ENCODE data around the gene ERC2.
"Not testable (repeated sequence)": the region's sequence is repeated elsewhere in the genome, so short reads cannot be mapped to it uniquely, and the experiment has no call there.

Gene ERC2

GRCh38 chr3:56297281-56297840 lies 170.9 kb downstream of the ERC2 start:
- Histone ChIP-seq H3K36me3 (ENCODE audit: insufficient read depth, low read length) (no peaks in the 10 kb centered on the region), H3K9ac (ENCODE audit: low read depth, low read length) (no peak overlapping the region), H3K4me1 (ENCODE audit: insufficient read depth, low read length) (peaks cover 2% of the 10 kb centered on the region; the same call in 1 of the 2 replicates), H3K9me3 (ENCODE audit: control insufficient read depth, insufficient read depth, low read length) (no peaks in the 10 kb centered on the region)

GRCh38 chr3:56296361-56296760 lies 171.9 kb downstream of the ERC2 start:
- Histone ChIP-seq H3K9me3 (ENCODE audit: control insufficient read depth, insufficient read depth, low read length) (no peaks in the 10 kb centered on the region), H3K9ac (ENCODE audit: low read depth, low read length) (no peak overlapping the region), H3K36me3 (ENCODE audit: insufficient read depth, low read length) (no peaks in the 10 kb centered on the region), H3K4me1 (ENCODE audit: insufficient read depth, low read length) (peaks cover 9% of the 10 kb centered on the region)

DNA sequence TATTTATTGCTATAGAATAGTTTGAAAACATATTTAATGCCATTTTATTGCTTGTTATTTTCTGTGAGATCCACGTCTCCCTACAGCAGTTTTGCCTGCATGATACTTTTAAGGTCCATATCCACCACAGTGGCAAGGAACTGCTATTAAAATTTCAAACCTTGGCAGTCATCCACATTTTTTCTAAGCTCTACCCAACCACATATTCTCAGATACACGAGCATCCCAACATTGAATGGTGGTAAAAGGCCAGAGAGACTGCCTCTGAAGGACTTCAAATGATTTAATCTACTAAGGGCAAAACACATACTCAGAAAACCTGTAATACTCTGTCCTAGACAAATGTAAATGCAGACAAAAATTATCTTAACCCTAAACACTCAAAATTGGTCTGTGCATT lies 173.1 kb downstream of the ERC2 start:
- Histone ChIP-seq H3K36me3 (ENCODE audit: insufficient read depth, low read length) (no peaks in the 10 kb centered on the region), H3K4me1 (ENCODE audit: insufficient read depth, low read length) (peaks cover 15% of the 10 kb centered on the region), H3K9me3 (ENCODE audit: control insufficient read depth, insufficient read depth, low read length) (no peaks in the 10 kb centered on the region), H3K9ac (ENCODE audit: low read depth, low read length) (no peak overlapping the region)

- Histone ChIP-seq H3K4me1 (ENCODE audit: insufficient read depth, low read length) (peaks cover 15% of the 10 kb centered on the region), H3K36me3 (ENCODE audit: insufficient read depth, low read length) (no peaks in the 10 kb centered on the region), H3K9me3 (ENCODE audit: control insufficient read depth, insufficient read depth, low read length) (no peaks in the 10 kb centered on the region), H3K9ac (ENCODE audit: low read depth, low read length) (no peak overlapping the region)
Measured at GRCh38 chr3:56294286-56294685, 174.0 kb downstream of the ERC2 start.

GRCh38 chr3:56291953-56292352 lies 176.3 kb downstream of the ERC2 start:
- no peaks in the 10 kb centered on the region for H3K36me3 ChIP-seq (ENCODE audit: insufficient read depth, low read length)
- H3K9ac ChIP-seq (ENCODE audit: low read depth, low read length), result no peak overlapping the region
- peaks cover 37% of the 10 kb centered on the region for H3K4me1 ChIP-seq (ENCODE audit: insufficient read depth, low read length)
- H3K9me3 ChIP-seq (ENCODE audit: control insufficient read depth, insufficient read depth, low read length), result no peaks in the 10 kb centered on the region

DNA sequence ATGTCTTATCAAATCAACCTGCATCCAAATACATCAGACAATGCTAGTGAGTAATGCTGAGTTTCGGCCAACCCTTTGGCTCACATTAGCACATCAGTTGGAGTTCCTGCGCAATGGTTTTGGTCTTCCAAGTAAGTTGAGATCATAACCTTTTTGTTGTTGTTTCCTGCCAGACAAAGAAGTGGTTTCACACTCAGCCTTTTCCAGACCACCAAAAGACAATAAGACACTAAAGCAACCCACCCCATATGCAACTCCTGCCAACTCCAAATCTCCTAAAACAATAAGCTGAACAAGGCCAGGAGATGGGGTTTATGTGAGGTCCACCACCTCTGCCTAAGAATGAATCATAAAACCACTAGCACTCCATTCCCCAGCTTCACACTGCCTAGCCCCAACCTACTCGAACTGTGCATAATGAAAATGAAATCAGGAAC lies 177.0 kb downstream of the ERC2 start:
- Histone ChIP-seq H3K4me1 (ENCODE audit: insufficient read depth, low read length) (peaks cover 44% of the 10 kb centered on the region), H3K36me3 (ENCODE audit: insufficient read depth, low read length) (no peaks in the 10 kb centered on the region), H3K9ac (ENCODE audit: low read depth, low read length) (no peak overlapping the region)

GRCh38 chr3:56290374-56290773 lies 177.9 kb downstream of the ERC2 start:
- H3K36me3 ChIP-seq (ENCODE audit: insufficient read depth, low read length), result no peaks in the 10 kb centered on the region

More for the DNA sequence above, 177.0 kb downstream of the ERC2 start:
- H3K9me3 ChIP-seq (ENCODE audit: control insufficient read depth, insufficient read depth, low read length), result no peaks in the 10 kb centered on the region

DNA sequence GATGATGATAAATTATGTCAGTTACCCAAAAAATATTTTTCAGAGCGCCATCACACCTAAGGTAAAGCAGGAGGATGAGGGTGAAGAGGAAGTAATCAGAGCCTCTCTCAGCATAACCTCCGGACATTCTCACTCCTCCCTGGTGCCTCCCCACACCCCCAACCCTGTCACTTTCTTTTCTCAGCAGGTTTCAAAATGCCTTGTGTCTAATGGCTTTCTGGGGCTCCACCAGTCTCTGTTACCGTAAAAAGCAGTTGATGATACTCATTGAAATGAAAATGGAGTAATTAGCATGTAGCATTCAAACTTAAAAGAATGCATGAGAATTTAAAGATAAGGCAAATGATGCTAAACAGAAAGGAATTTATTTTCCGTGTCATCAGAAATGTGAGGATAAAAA lies 180.0 kb downstream of the ERC2 start:
- Histone ChIP-seq H3K36me3 (ENCODE audit: insufficient read depth, low read length) (no peaks in the 10 kb centered on the region), H3K9ac (ENCODE audit: low read depth, low read length) (no peak overlapping the region), H3K9me3 (ENCODE audit: control insufficient read depth, insufficient read depth, low read length) (no peaks in the 10 kb centered on the region), H3K4me1 (ENCODE audit: insufficient read depth, low read length) (peaks cover 65% of the 10 kb centered on the region)

More at GRCh38 chr3:56290374-56290773, 177.9 kb downstream of the ERC2 start:
- no peaks in the 10 kb centered on the region for H3K9me3 ChIP-seq (ENCODE audit: control insufficient read depth, insufficient read depth, low read length)
- H3K9ac ChIP-seq (ENCODE audit: low read depth, low read length), result no peak overlapping the region
- H3K4me1 ChIP-seq (ENCODE audit: insufficient read depth, low read length), result peaks cover 50% of the 10 kb centered on the region

DNA sequence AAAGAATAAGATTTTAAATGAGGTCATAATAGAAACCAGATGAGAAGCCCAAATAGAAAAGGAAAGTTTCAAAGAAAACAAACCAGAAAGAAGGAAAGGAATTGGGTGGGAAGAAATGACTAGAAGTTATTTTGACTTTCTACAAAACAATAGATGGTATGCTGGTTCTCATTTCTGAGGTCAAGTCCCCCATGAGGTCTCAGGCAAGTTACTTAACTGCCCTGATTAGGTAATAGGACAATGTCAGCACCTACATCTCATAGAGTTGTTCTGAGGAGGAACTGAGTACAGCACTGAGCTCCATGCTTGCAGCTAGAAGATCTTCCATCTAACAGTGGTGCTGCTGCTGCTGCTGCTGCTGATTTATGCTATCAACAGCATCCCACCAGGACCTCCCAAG lies 185.9 kb downstream of the ERC2 start:
- H3K9ac ChIP-seq (ENCODE audit: low read depth, low read length), result no peak overlapping the region
- peaks cover 8% of the 10 kb centered on the region; the same call in 1 of the 2 replicates for H3K9me3 ChIP-seq (ENCODE audit: control insufficient read depth, insufficient read depth, low read length)
- peaks cover 33% of the 10 kb centered on the region for H3K4me1 ChIP-seq (ENCODE audit: insufficient read depth, low read length)
- H3K36me3 ChIP-seq (ENCODE audit: insufficient read depth, low read length), result no peaks in the 10 kb centered on the region

DNA sequence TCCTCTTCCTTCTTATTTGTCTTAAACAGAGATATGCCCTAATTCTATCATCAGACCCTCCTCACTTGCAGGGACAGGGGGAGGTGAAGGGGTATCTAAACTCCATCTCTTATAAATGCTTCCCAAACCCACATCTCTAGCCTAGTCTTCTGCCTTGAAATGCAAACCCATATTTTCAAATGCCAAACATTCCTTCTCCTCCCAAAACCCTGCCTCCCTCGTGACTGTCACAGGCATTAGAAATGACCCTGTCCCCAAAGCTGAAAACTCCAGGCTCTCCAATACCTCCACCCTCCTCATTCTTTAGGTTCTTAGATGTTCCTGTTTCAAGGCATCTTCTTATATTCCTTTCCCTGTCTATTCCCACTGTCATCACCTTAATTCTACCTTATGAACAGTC lies 191.0 kb downstream of the ERC2 start:
- no peaks in the 10 kb centered on the region for H3K36me3 ChIP-seq (ENCODE audit: insufficient read depth, low read length)
- H3K4me1 ChIP-seq (ENCODE audit: insufficient read depth, low read length), result peaks cover 2% of the 10 kb centered on the region; the same call in 1 of the 2 replicates
- peaks cover 8% of the 10 kb centered on the region; the same call in 1 of the 2 replicates for H3K9me3 ChIP-seq (ENCODE audit: control insufficient read depth, insufficient read depth, low read length)
- H3K9ac ChIP-seq (ENCODE audit: low read depth, low read length), result no peak overlapping the region

GRCh38 chr3:56275120-56275519 lies 193.1 kb downstream of the ERC2 start:
- Histone ChIP-seq H3K36me3 (ENCODE audit: insufficient read depth, low read length) (no peaks in the 10 kb centered on the region), H3K9me3 (ENCODE audit: control insufficient read depth, insufficient read depth, low read length) (peaks cover 5% of the 10 kb centered on the region; the same call in 1 of the 2 replicates), H3K4me1 (ENCODE audit: insufficient read depth, low read length) (peaks cover 2% of the 10 kb centered on the region; the same call in 1 of the 2 replicates), H3K9ac (ENCODE audit: low read depth, low read length) (no peak overlapping the region)

GRCh38 chr3:56269755-56270535 lies 198.3 kb downstream of the ERC2 start:
- Histone ChIP-seq H3K9me3 (ENCODE audit: control insufficient read depth, insufficient read depth, low read length) (no peaks in the 10 kb centered on the region), H3K4me1 (ENCODE audit: insufficient read depth, low read length) (no peaks in the 10 kb centered on the region), H3K36me3 (ENCODE audit: insufficient read depth, low read length) (no peaks in the 10 kb centered on the region), H3K9ac (ENCODE audit: low read depth, low read length) (no peak overlapping the region)

GRCh38 chr3:56268616-56269383 lies 199.5 kb downstream of the ERC2 start:
- Histone ChIP-seq H3K4me1 (ENCODE audit: insufficient read depth, low read length) (no peaks in the 10 kb centered on the region), H3K9me3 (ENCODE audit: control insufficient read depth, insufficient read depth, low read length) (no peaks in the 10 kb centered on the region), H3K9ac (ENCODE audit: low read depth, low read length) (no peak overlapping the region), H3K36me3 (ENCODE audit: insufficient read depth, low read length) (no peaks in the 10 kb centered on the region)

DNA sequence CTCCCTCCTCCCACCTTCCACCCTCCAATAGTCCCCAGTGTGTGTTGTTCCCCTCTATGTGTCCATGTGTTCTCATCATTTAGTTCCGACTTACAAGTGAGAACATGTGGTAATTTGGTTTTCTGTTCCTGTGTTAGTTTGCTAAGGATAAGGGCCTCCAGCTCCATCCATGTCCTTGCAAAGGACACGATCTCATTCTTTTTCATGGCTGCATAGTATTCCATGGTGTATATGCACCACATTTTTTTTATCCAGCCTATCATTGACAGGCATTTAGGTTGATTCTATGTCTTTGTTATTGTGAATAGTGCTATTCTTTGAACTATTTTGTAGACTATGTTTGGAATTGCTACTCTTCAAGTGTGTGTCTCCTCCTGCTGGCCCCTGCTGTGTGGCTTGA lies 206.4 kb downstream of the ERC2 start:
- H3K9ac ChIP-seq (ENCODE audit: low read depth, low read length); H3K36me3 ChIP-seq (ENCODE audit: insufficient read depth, low read length); H3K4me1 ChIP-seq (ENCODE audit: insufficient read depth, low read length); H3K9me3 ChIP-seq (ENCODE audit: control insufficient read depth, insufficient read depth, low read length): not testable (repeated sequence)
